Measurements from ENCODE around the gene GPR158.

DNA sequence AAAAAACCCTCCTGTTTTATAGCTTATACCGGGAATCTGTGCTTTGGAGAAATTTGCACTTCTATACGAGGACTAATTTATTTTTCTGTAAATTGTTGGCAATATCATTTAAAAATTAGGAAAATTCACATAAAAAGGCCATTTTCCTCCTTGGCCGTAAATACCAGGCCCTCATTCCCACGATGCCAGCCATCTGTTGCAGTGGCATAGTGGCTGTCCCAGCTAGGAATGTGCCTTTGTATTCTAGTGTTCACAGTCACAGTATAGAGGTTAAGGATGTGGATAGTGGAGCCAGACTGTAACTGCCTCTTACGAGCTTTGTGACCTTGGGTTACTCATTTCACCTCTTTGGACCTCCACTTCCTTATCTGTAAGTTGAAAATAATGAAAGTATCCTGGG lies 312.5 kb downstream of the GPR158 start:
- TF ChIP-seq, protein P1, sequence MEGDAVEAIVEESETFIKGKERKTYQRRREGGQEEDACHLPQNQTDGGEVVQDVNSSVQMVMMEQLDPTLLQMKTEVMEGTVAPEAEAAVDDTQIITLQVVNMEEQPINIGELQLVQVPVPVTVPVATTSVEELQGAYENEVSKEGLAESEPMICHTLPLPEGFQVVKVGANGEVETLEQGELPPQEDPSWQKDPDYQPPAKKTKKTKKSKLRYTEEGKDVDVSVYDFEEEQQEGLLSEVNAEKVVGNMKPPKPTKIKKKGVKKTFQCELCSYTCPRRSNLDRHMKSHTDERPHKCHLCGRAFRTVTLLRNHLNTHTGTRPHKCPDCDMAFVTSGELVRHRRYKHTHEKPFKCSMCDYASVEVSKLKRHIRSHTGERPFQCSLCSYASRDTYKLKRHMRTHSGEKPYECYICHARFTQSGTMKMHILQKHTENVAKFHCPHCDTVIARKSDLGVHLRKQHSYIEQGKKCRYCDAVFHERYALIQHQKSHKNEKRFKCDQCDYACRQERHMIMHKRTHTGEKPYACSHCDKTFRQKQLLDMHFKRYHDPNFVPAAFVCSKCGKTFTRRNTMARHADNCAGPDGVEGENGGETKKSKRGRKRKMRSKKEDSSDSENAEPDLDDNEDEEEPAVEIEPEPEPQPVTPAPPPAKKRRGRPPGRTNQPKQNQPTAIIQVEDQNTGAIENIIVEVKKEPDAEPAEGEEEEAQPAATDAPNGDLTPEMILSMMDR (IDR thresholded peaks at IDR 0.05; ENCODE audit: low read depth, low read length, poor library complexity, severe bottlenecking) = no peak
- TF ChIP-seq EZH2phosphoT487 (IDR thresholded peaks at IDR 0.05; ENCODE audit: borderline replicate concordance, low read length) = no peak
